Stimulated activated CD8-positive, alpha-beta memory T cell treated with anti-CD3 and anti-CD28 coated beads, Interleukin-15, amount 100 ng/mL, for 4 hours (primary cell): ENCODE measurements around the gene LAD1.
A peak's percentile ranks its signal among the peaks of the same experiment; 100 is the strongest.

Experiments used
- DNase-seq, 2 donors: peaks; one replicate each; pipeline ENCODE4 v3.0.0-alpha.2; 2020; ENCODE audit warnings: low read depth in 2 of 2

Gene LAD1

GRCh38 chr1:201399018-201399351, at the start of gene LAD1:
TSS of gene LAD1 (minus strand) at chr1:201399324. CDS start at chr1:201399306, 18 bp downstream.
- DNase-seq = no peak

- peak; percentile 10 to 14 for DNase-seq
Measured at GRCh38 chr1:201447903-201448871, 49.1 kb upstream of the LAD1 start.

GRCh38 chr1:201445310-201445709, 46.2 kb upstream of the LAD1 start:
- no peak for DNase-seq

- DNase-seq = no peak
Measured at GRCh38 chr1:201444792-201445191, 45.7 kb upstream of the LAD1 start.

GRCh38 chr1:201443747-201444146, 44.6 kb upstream of the LAD1 start:
- DNase-seq = no peak

GRCh38 chr1:201436969-201437368, 37.8 kb upstream of the LAD1 start:
- no peak for DNase-seq

GRCh38 chr1:201436393-201436792, 37.3 kb upstream of the LAD1 start:
- DNase-seq = no peak

- no peak for DNase-seq
Measured at GRCh38 chr1:201434266-201434665, 35.1 kb upstream of the LAD1 start.

- DNase-seq = no peak
Measured at GRCh38 chr1:201433609-201434008, 34.5 kb upstream of the LAD1 start.

GRCh38 chr1:201430776-201431175, 31.7 kb upstream of the LAD1 start:
- DNase-seq = no peak

- DNase-seq = no peak
Measured at GRCh38 chr1:201429736-201430501, 30.8 kb upstream of the LAD1 start.

- no peak for DNase-seq
Measured at GRCh38 chr1:201427963-201428362, 28.8 kb upstream of the LAD1 start.

- DNase-seq = no peak
Measured at GRCh38 chr1:201426479-201427310, 27.6 kb upstream of the LAD1 start.

- no peak for DNase-seq
Measured at GRCh38 chr1:201424146-201424545, 25.0 kb upstream of the LAD1 start.

- DNase-seq = no peak
Measured at GRCh38 chr1:201423655-201424054, 24.5 kb upstream of the LAD1 start.

- DNase-seq = no peak
Measured at GRCh38 chr1:201422436-201423030, 23.4 kb upstream of the LAD1 start.

GRCh38 chr1:201422026-201422425, 22.9 kb upstream of the LAD1 start:
- no peak for DNase-seq

GRCh38 chr1:201421041-201421440, 21.9 kb upstream of the LAD1 start:
- DNase-seq = no peak

GRCh38 chr1:201420608-201421002, 21.5 kb upstream of the LAD1 start:
- no peak for DNase-seq

GRCh38 chr1:201419746-201420607, 20.9 kb upstream of the LAD1 start:
- no peak for DNase-seq

- DNase-seq = no peak
Measured at GRCh38 chr1:201419256-201419655, 20.1 kb upstream of the LAD1 start.
